ENCODE results near the gene PODXL2. TPM values are rescaled to one million over a fixed set of nuclear protein-coding genes. Genes with fewer than 3 reads are reported as not detected.

Gene PODXL2
- total RNA-seq, 4 donors from 2014 or later = 2.1 to 5.5 (median 4.4) TPM

GRCh38 chr3:127658234-127658633 is 29.2 kb downstream of the PODXL2 start:
- H3K9me3 ChIP-seq = no peaks in the 10 kb centered on the region
- WGBS, 2 donors = 54 to 74% methylated on average over 1 of the region's 1 CpG
- H3K36me3 ChIP-seq = no peaks in the 10 kb centered on the region
- no peaks in the 10 kb centered on the region for H3K27me3 ChIP-seq
- TF ChIP-seq CTCF (IDR thresholded peaks at IDR 0.05) (no peak), POLR2A (IDR thresholded peaks at IDR 0.05) (no peak)
- H3K4me3 ChIP-seq = no peak overlapping the region
- DNase-seq = no peak
- intact Hi-C loops (cut with DNase I) = loop anchor here (10.0 kb wide), 1 partner anchor 317 kb away; no protein-coding TSS in a partner anchor
- no peaks in the 10 kb centered on the region for H3K4me1 ChIP-seq
- no peak overlapping the region for H3K27ac ChIP-seq

GRCh38 chr3:127660621-127661251 is 31.8 kb downstream of the PODXL2 start:
- Histone ChIP-seq H3K4me1 (no peaks in the 10 kb centered on the region), H3K36me3 (no peaks in the 10 kb centered on the region), H3K9me3 (no peaks in the 10 kb centered on the region), H3K27me3 (no peaks in the 10 kb centered on the region), H3K27ac (no peak overlapping the region), H3K4me3 (no peak overlapping the region)
- no peak for TF ChIP-seq POLR2A (IDR thresholded peaks at IDR 0.05)
- TF ChIP-seq CTCF (IDR thresholded peaks at IDR 0.05) = no peak
- 97 to 100% methylated on average over 1 to 2 of the region's 10 CpGs for WGBS, 2 donors
- DNase-seq = no peak
- intact Hi-C loops (cut with DNase I) = no loop called here

- Histone ChIP-seq H3K27me3 (no peaks in the 10 kb centered on the region), H3K4me1 (no peaks in the 10 kb centered on the region), H3K4me3 (no peak overlapping the region), H3K27ac (no peak overlapping the region), H3K36me3 (no peaks in the 10 kb centered on the region), H3K9me3 (no peaks in the 10 kb centered on the region)
- WGBS, 2 donors = 100% methylated on average over 3 to 4 of the region's 5 CpGs
- intact Hi-C loops (cut with DNase I) = no loop called here
- TF ChIP-seq POLR2A (IDR thresholded peaks at IDR 0.05) (no peak), CTCF (IDR thresholded peaks at IDR 0.05) (no peak)
- no peak for DNase-seq
These were observed 32.6 kb downstream of the PODXL2 start for GRCh38 chr3:127661600-127661999.

GRCh38 chr3:127662001-127662469 is 33.0 kb downstream of the PODXL2 start:
- Histone ChIP-seq H3K27me3 (no peaks in the 10 kb centered on the region), H3K4me3 (no peak overlapping the region), H3K9me3 (no peaks in the 10 kb centered on the region), H3K4me1 (no peaks in the 10 kb centered on the region), H3K36me3 (no peaks in the 10 kb centered on the region), H3K27ac (peak overlapping the region in 1 of 4 donors; percentile 20)
- DNase-seq = no peak
- TF ChIP-seq POLR2A (IDR thresholded peaks at IDR 0.05) = no peak
- no peak for TF ChIP-seq CTCF (IDR thresholded peaks at IDR 0.05)
- 85 to 88% methylated on average over 7 to 11 of the region's 11 CpGs for WGBS, 2 donors
- intact Hi-C loops (cut with DNase I) = no loop called here

GRCh38 chr3:127663151-127663550 is 34.2 kb downstream of the PODXL2 start:
- Histone ChIP-seq H3K9me3 (no peaks in the 10 kb centered on the region), H3K4me3 (no peak overlapping the region), H3K27ac (no peak overlapping the region), H3K4me1 (no peaks in the 10 kb centered on the region), H3K36me3 (no peaks in the 10 kb centered on the region), H3K27me3 (no peaks in the 10 kb centered on the region)
- intact Hi-C loops (cut with DNase I) = no loop called here
- DNase-seq = no peak
- WGBS, 2 donors = 84 to 87% methylated on average over 5 of the region's 5 CpGs
- TF ChIP-seq CTCF (IDR thresholded peaks at IDR 0.05) = no peak
- TF ChIP-seq POLR2A (IDR thresholded peaks at IDR 0.05) = no peak
